ENCODE measurements around the gene KRT40.

DNA sequence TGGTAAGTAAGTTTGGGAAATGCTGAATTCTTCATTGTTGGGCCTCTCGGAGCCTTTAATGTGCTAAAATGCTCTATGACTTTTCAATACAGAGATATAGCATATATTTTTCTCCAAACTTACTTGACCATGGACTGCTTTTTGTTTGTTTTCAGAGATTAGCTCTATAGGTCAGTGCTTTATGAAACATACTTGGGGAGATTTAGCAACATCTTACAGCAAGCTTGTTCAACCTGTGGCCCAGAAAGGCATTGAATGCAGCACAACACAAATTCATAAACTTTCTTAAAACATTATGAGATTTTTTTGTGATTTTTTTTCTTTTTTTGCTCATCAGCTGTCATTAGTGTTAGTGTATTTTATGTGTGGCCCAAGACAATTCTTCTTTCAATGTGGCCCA, 25.8 kb upstream of the KRT40 start:
- no peak for TF ChIP-seq EZH2 (IDR thresholded peaks at IDR 0.05; ENCODE audit: insufficient read depth, poor library complexity, severe bottlenecking)
- no peak for TF ChIP-seq EZH2phosphoT487 (IDR thresholded peaks at IDR 0.05; ENCODE audit: insufficient read depth, low read depth)
